Measurements from ENCODE around the gene ELMOD2. TPM values are rescaled to one million over a fixed set of nuclear protein-coding genes. Genes with fewer than 3 reads are reported as not detected.
A peak's percentile ranks its signal among the peaks of the same experiment; 100 is the strongest.

ELMOD2 gene, protein sequence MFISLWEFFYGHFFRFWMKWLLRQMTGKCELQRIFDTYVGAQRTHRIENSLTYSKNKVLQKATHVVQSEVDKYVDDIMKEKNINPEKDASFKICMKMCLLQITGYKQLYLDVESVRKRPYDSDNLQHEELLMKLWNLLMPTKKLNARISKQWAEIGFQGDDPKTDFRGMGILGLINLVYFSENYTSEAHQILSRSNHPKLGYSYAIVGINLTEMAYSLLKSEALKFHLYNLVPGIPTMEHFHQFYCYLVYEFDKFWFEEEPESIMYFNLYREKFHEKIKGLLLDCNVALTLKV
- 22.8 TPM for total RNA-seq
- long read RNA-seq, full-length matches to known transcripts: 13 of 14 reads
- long read RNA-seq, partial matches to known transcripts: 1 of 14 reads
- long read RNA-seq, other reads (novel, unspliced or antisense): 0 of 14 reads

DNA sequence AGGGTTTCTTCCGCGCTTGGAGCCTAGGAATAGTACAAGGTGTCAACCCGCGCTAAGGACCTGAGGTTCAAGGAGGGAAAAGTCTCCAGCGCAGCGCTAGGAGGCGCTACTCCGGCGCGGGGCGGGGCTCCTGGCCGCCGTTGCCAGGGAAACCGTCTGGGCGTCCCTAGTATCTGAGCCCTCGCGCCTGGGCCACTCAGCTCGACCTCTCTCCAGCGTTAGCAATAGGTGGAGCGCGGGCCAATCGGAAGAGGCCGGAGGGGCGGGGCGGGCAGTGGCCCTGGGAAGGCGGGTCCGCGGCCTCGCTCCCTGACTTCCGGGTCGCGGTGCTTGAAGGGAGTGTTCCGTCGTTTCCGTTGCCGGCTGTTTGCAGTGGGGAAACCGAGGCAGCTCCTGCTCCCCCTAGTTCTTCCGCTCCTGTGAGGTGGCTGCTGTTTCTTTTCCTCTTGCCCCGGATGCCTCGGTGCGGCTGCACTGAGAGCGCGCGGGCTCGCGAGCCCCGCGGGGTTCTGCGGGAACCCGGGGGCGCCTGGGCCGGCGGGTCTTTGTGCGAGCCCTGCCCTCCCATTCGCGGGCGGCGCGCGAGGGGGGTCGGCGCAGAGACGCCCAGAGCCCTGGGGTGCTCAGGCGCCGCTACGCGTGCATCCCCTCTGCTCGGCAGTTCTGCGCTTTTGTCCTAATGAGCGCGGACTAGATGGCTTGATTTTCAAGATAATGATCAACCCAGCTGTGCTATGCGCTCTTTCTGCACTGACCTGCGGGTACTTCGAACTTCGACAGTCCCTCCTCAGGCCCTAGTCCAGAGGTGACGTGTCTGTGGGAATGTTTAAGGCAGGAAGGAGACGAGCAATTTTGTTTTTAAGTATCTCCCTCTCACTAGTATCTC, at the start of gene ELMOD2:
ELMOD2 (plus strand) TSS at position 312 of the 886 bp plus-strand sequence. CDS start 1,261 bp downstream, outside the sequence.
- Histone ChIP-seq H3K9me3 (no peaks in the 10 kb centered on the region), H3K4me3 (peak within 1 kb of the TSS; percentile 84), H3K27me3 (ENCODE audit: low read depth) (no peaks in the 10 kb centered on the region), H3K36me3 (no peaks in the 10 kb centered on the region), H3K4me1 (peaks cover 9% of the 10 kb centered on the region), H3K27ac (peak within 1 kb of the TSS; percentile 86)
- intact Hi-C loops (cut with DNase I): no loop called here
- peak; percentile 100 for ATAC-seq
- TF ChIP-seq, protein P1, sequence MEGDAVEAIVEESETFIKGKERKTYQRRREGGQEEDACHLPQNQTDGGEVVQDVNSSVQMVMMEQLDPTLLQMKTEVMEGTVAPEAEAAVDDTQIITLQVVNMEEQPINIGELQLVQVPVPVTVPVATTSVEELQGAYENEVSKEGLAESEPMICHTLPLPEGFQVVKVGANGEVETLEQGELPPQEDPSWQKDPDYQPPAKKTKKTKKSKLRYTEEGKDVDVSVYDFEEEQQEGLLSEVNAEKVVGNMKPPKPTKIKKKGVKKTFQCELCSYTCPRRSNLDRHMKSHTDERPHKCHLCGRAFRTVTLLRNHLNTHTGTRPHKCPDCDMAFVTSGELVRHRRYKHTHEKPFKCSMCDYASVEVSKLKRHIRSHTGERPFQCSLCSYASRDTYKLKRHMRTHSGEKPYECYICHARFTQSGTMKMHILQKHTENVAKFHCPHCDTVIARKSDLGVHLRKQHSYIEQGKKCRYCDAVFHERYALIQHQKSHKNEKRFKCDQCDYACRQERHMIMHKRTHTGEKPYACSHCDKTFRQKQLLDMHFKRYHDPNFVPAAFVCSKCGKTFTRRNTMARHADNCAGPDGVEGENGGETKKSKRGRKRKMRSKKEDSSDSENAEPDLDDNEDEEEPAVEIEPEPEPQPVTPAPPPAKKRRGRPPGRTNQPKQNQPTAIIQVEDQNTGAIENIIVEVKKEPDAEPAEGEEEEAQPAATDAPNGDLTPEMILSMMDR (IDR thresholded peaks at IDR 0.05): peak; percentile 97
- DNase-seq: peak; percentile 100

DNA sequence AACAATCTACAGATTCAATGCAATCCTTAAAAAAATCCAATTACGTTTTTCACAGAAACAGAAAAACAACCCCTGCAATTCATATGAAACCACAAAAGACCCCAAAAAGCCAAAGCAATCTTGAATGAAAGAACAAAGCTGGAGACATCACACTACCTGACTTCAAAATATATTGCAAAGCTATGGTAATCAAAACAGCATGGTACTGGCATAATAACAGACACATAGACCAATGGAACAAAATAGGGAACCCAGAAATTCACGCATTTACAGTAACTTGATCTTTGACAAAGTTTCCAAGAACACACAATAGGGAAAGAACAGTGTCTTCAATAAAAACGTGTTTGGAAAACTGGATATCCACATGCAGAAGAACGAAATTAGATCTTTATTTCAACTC, 40.5 kb upstream of the ELMOD2 start:
- TF ChIP-seq, protein P1 (IDR thresholded peaks at IDR 0.05): no peak
- Histone ChIP-seq H3K4me3 (no peak overlapping the region), H3K36me3 (no peaks in the 10 kb centered on the region), H3K4me1 (no peaks in the 10 kb centered on the region), H3K27me3 (ENCODE audit: low read depth) (no peaks in the 10 kb centered on the region), H3K27ac (no peak overlapping the region), H3K9me3 (peaks cover 7% of the 10 kb centered on the region)
- intact Hi-C loops (cut with DNase I): no loop called here
- ATAC-seq (no peak), DNase-seq (no peak)

DNA sequence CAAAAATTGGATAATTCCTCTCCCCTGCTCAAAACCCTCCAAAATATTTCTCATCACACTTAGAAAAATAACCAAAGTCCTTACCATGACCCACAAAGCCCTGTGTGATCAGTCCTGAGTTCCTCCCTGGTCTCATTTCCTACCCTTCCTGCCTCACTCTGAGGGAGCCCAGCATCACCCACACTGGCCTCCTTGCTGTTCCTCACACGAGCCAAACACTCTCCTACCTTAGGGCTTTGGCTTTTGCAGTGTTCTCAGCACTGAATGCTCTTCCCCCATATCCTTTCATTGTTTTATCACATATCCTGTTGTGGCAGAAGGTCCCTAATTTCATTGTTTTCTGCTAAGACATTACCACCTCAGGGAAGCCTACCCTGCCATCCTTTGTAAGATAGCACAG, 38.0 kb upstream of the ELMOD2 start:
- peaks cover 7% of the 10 kb centered on the region for H3K9me3 ChIP-seq
- no peaks in the 10 kb centered on the region for H3K27me3 ChIP-seq (ENCODE audit: low read depth)
- ATAC-seq: no peak
- intact Hi-C loops (cut with DNase I): no loop called here
- no peaks in the 10 kb centered on the region for H3K4me1 ChIP-seq
- DNase-seq: no peak
- H3K27ac ChIP-seq: no peak overlapping the region
- TF ChIP-seq, protein P1 (IDR thresholded peaks at IDR 0.05): no peak
- H3K4me3 ChIP-seq: no peak overlapping the region
- H3K36me3 ChIP-seq: no peaks in the 10 kb centered on the region

DNA sequence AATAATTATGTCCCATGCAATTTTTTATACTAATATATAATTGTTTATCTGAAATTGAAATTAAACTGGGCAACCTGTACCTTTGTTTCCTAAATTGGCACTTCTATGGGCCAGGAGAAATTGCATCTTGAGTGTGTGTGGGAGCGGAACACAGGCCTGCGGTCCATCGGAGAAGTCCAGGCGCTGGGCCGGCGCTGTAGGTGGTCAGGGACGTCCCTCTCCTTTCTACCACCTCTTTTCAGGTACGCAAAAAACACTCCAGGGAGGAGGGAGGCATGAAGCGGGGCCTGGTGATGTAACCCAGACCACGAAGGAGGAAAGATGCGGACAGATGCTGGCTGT, 26.6 kb upstream of the ELMOD2 start:
- Histone ChIP-seq H3K9me3 (no peaks in the 10 kb centered on the region), H3K4me1 (peaks cover 3% of the 10 kb centered on the region), H3K36me3 (no peaks in the 10 kb centered on the region), H3K4me3 (no peak overlapping the region), H3K27me3 (ENCODE audit: low read depth) (peaks cover 55% of the 10 kb centered on the region), H3K27ac (no peak overlapping the region)
- TF ChIP-seq, protein P1 (IDR thresholded peaks at IDR 0.05): no peak
- DNase-seq (no peak), ATAC-seq (no peak)
- intact Hi-C loops (cut with DNase I): no loop called here

DNA sequence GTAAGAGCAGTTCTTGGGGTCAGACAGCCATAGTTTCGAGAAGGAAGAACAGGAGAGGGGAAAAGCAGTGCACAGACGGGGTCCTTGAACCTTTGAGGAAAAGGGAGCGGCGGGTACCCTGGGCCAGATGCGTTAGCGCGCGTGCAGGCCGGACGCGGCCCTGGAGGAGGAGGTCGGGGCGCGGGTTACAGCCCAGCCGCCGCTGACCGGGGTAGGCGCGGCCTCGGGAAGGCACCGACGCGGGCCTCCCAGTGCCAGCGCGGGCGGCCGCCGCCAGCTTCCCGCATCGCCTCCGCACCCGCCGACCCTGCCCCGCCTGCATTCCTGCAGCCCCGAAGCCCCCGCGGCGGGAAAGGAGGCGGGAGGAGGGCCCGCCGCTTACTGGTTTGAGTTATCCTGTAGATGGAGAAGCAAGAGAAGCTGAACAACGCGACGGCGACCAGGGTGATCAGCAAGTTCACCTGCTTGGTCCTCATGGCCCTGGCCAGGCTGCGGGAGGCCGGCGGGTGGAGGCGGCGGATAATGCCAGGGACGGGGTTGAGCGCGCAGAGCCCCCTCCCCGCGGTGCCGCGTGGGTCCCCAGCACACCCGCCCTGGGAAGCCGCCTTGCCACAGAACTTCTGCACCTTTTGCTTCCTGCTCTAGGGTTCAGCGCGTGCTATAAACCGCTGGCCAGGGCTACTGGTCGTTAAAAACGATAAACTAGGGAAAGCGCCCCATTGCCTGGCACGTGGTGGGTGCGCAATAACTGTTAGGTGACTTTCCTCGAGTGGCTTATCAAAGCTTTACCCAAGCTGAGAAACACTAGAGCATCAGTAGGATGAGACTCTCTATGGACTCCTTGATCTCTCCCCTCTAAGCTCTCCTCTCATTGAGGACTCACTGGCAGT, 26.0 kb upstream of the ELMOD2 start, which contains the start of gene MGAT4D:
MGAT4D (minus strand) TSS at position 547 of the 890 bp plus-strand sequence; CDS start at position 476, 71 bp downstream.
- ATAC-seq (peak; percentile 56 to 61), DNase-seq (no peak)
- H3K4me1 ChIP-seq: peaks cover 3% of the 10 kb centered on the region
- TF ChIP-seq, protein P1 (IDR thresholded peaks at IDR 0.05): no peak
- H3K27me3 ChIP-seq (ENCODE audit: low read depth): peaks cover 55% of the 10 kb centered on the region
- H3K9me3 ChIP-seq: no peaks in the 10 kb centered on the region
- peak within 1 kb of the TSS; percentile 25 for H3K4me3 ChIP-seq
- intact Hi-C loops (cut with DNase I): no loop called here
- H3K36me3 ChIP-seq: no peaks in the 10 kb centered on the region
- no peak within 1 kb of the TSS for H3K27ac ChIP-seq

Data from lower lobe of right lung (tissue), 2 donors.